A549 (cell line): ENCODE results near the gene CPZ. TPM values are rescaled to one million over a fixed set of nuclear protein-coding genes. Genes with fewer than 3 reads are reported as not detected.

Experiments
- ATAC-seq, 2 experiments: fragments of 200-7000 bp in 1 of 2; fragments of >200 bp in 1 of 2; cut with Nextera tagmentation in 1 of 2; cut with Tn5 transposase in 1 of 2; 3 replicates each; pipeline versions ENCODE4 v1.8.0 to v1.9.1; 2018 to 2020; ENCODE audit warnings: mild to moderate bottlenecking in 1 of 2, moderate library complexity in 1 of 2
- CTCF ChIA-PET: fragments of 300-600 bp; sonication (Branson Sonifier 250); formaldehyde crosslinking; extraction: SDS; loops from one replicate; lab custom pipeline; 2021; ENCODE audit warnings: antibody characterized with exemption, inconsistent platforms; lab: Yijun Ruan, JAX
- POLR2A ChIA-PET: fragments of 350-600 bp; formaldehyde crosslinking; extraction: SDS; loops from one replicate; lab custom pipeline; 2021; ENCODE audit warnings: antibody characterized with exemption, inconsistent platforms; lab: Yijun Ruan, JAX
- DNase-seq, 2 experiments: peaks; one replicate each; pipeline versions ENCODE4 v3.0.0 to v3.0.0-alpha.2; 2011 to 2016; ENCODE audit warnings: low read depth in 1 of 2, low spot score in 1 of 2
- FAIRE-seq: peaks from 2 replicates; lab custom pipeline; 2011; peaks lifted over from hg19 to GRCh38; lab: Jason Lieb, UNC
- H3K27ac ChIP-seq, 2 experiments: fragments of >200 bp; sonication (Bioruptor Twin); formaldehyde crosslinking; 3 replicates each; pipeline ENCODE4 v1.5.1; 2016 to 2017
- H3K4me1 ChIP-seq: fragments of >200 bp; sonication (Bioruptor Twin); formaldehyde crosslinking; 3 replicates; pipeline ENCODE4 v1.6.1; 2016
- H3K4me2 ChIP-seq: fragments of >200 bp; sonication (Bioruptor Twin); formaldehyde crosslinking; 3 replicates; pipeline ENCODE4 v1.6.1; 2016
- H3K4me3 ChIP-seq: fragments of >200 bp; sonication (Bioruptor Twin); formaldehyde crosslinking; 3 replicates; pipeline ENCODE4 v1.5.1; 2016
- H3K9me3 ChIP-seq: fragments of >200 bp; sonication (Bioruptor Twin); formaldehyde crosslinking; 3 replicates; pipeline ENCODE4 v1.6.1; 2016
- ATOH8 ChIP-seq: fragments of 250-450 bp; sonication (Bioruptor Pico); IDR thresholded peaks from 2 replicates; pipeline ENCODE4 v1.5.0; 2020; ENCODE audit warnings: low read depth, mild to moderate bottlenecking, moderate library complexity
- BCL3 ChIP-seq: fragments of >200 bp; sonication (Bioruptor Twin); formaldehyde crosslinking; IDR thresholded peaks from 3 replicates; pipeline ENCODE4 v1.6.1; 2016
- BHLHE40 ChIP-seq: IDR thresholded peaks from 2 replicates; pipeline ENCODE4 v1.6.1; 2012; ENCODE audit warnings: low read depth, low read length, inconsistent platforms
- CHD2 ChIP-seq: fragments of 150-350 bp; IDR thresholded peaks from 2 replicates; pipeline ENCODE4 v1.6.1; 2014; ENCODE audit warnings: low read length; ENCODE audit not compliant: partially characterized antibody
- CHD4 ChIP-seq: fragments of 200-600 bp; sonication (generic); IDR thresholded peaks from 2 replicates; pipeline ENCODE4 v1.6.1; 2016; ENCODE audit warnings: antibody characterized with exemption, mild to moderate bottlenecking, borderline replicate concordance
- E2F6 ChIP-seq: IDR thresholded peaks from 2 replicates; pipeline ENCODE4 v1.6.1; 2012; ENCODE audit warnings: low read depth, borderline replicate concordance
- EHMT2 ChIP-seq: fragments of 200-600 bp; sonication (generic); IDR thresholded peaks from 2 replicates; pipeline ENCODE4 v1.6.1; 2016; ENCODE audit warnings: antibody characterized with exemption, low read depth, mild to moderate bottlenecking, moderate library complexity
- ESRRA ChIP-seq: fragments of 150-350 bp; IDR thresholded peaks from 2 replicates; pipeline ENCODE4 v1.6.1; 2014; ENCODE audit warnings: mild to moderate bottlenecking, low read length, borderline replicate concordance
- FOSB ChIP-seq: fragments of 250-450 bp; sonication (Bioruptor Pico); IDR thresholded peaks from 2 replicates; pipeline ENCODE4 v1.5.0; 2020; ENCODE audit warnings: mild to moderate bottlenecking, moderate library complexity
- FOSL2 ChIP-seq, 2 experiments: fragments of 450-650 bp in 1 of 2; fragments of >200 bp in 1 of 2; sonication (Bioruptor Twin) in 1 of 2; formaldehyde crosslinking; IDR thresholded peaks; 2 replicates each; pipeline versions ENCODE4 v1.5.0 to v1.6.1; 2016 to 2020; ENCODE audit warnings: mild to moderate bottlenecking in 1 of 2, moderate library complexity in 1 of 2
- HDAC2 ChIP-seq: fragments of 200-600 bp; sonication (generic); IDR thresholded peaks from 2 replicates; pipeline ENCODE4 v1.6.1; 2016
- KDM1A ChIP-seq: fragments of 200-600 bp; sonication (generic); IDR thresholded peaks from 2 replicates; pipeline ENCODE4 v1.6.1; 2016; ENCODE audit warnings: low read depth, mild to moderate bottlenecking
- NFE2L2 ChIP-seq: fragments of 150-350 bp; conservative IDR thresholded peaks from 2 replicates; pipeline ENCODE4 v1.6.1; 2014; ENCODE audit warnings: low read length
- PHF8 ChIP-seq: fragments of 200-600 bp; sonication (generic); IDR thresholded peaks from 2 replicates; pipeline ENCODE4 v1.6.1; 2016; ENCODE audit warnings: low read depth, mild to moderate bottlenecking, antibody characterized with exemption, moderate library complexity, borderline replicate concordance
- RAD21 ChIP-seq, 2 experiments: fragments of >200 bp in 1 of 2; sonication (Bioruptor Twin) in 1 of 2; formaldehyde crosslinking in 1 of 2; IDR thresholded peaks in 1 of 2; conservative IDR thresholded peaks in 1 of 2; 2 replicates in 1 of 2; 3 replicates in 1 of 2; pipeline ENCODE4 v1.6.1; 2012 to 2018; ENCODE audit warnings: inconsistent platforms in 1 of 2
- RARB ChIP-seq: fragments of 250-450 bp; sonication (Bioruptor Pico); IDR thresholded peaks from 2 replicates; pipeline ENCODE4 v1.8.0; 2021; ENCODE audit warnings: mild to moderate bottlenecking, moderate library complexity
- RCOR1 ChIP-seq: fragments of 150-350 bp; IDR thresholded peaks from 2 replicates; pipeline ENCODE4 v1.6.1; 2014; ENCODE audit warnings: antibody characterized with exemption, low read length, low read depth
- SMC3 ChIP-seq: fragments of >200 bp; sonication (Bioruptor Twin); formaldehyde crosslinking; IDR thresholded peaks from 3 replicates; pipeline ENCODE4 v1.6.1; 2018; ENCODE audit warnings: inconsistent platforms
- ZSCAN20 ChIP-seq: fragments of 250-450 bp; sonication (Bioruptor Pico); IDR thresholded peaks from 2 replicates; pipeline ENCODE4 v1.8.0; 2022; ENCODE audit warnings: mild to moderate bottlenecking, moderate library complexity
- WGBS: methylation state at CpG from one replicate; pipeline ENCODE4 v1.1.6; 2017; ENCODE audit errors: missing lambda C conversion rate; 5-methylcytosine and 5-hydroxymethylcytosine counted together
- polyA plus RNA-seq, 4 experiments: library from polyadenylated mRNA; depleted of rRNA in 3 of 4; stranded (reverse); fragments of >200 nt; fragmentation: RNase III in 1 of 4; extraction: RNeasy Plus Mini Kit Qiagen cat#74134 plus additional on column Dnase treatment in 1 of 4; gene quantifications; 2 replicates in 3 of 4; 3 replicates in 1 of 4; pipeline ENCODE4 v1.2.3, GENCODE V29; 2011 to 2017

CPZ gene
- polyA plus RNA-seq, 2 of the 4 experiments (the other 2 are of a cell fraction) = 0.09 to 0.21 TPM

- CTCF ChIA-PET = interaction anchor here (1.2 to 3.0 kb wide), 4 partner anchors 12 to 114 kb away, joined by 3 to 12 read pairs (median 5); no protein-coding TSS in a partner anchor
- no peaks in the 10 kb centered on the region for H3K9me3 ChIP-seq
- no peaks in the 10 kb centered on the region for H3K4me1 ChIP-seq
- TF ChIP-seq RAD21 (conservative IDR thresholded peaks at IDR 0.05 in 1 of 2, IDR thresholded peaks at IDR 0.05 in 1 of 2) (no peak), HDAC2 (no peak), NFE2L2 (no peak), RARB (CRISPR knock-in tag) (no peak), EHMT2 (no peak), CHD4 (no peak), ATOH8 (CRISPR knock-in tag) (no peak)
- no peak overlapping the region for H3K4me2 ChIP-seq
- 7% methylated on average over 9 of the region's 9 CpGs for WGBS
- H3K27ac ChIP-seq = no peak overlapping the region
- POLR2A ChIA-PET = no interaction called here
- FAIRE-seq (no peak), DNase-seq (no peak), ATAC-seq (no peak)
- H3K4me3 ChIP-seq = no peak overlapping the region
These were observed 9.5 kb upstream of the CPZ start for GRCh38 chr4:8582941-8583654.

- CTCF ChIA-PET = interaction anchor here (1.2 to 3.0 kb wide), 4 partner anchors 10 to 24 kb away, joined by 3 to 12 read pairs (median 3); no protein-coding TSS in a partner anchor
These were observed 8.9 kb upstream of the CPZ start for GRCh38 chr4:8583655-8584025.

GRCh38 chr4:8585186-8585585, 7.4 kb upstream of the CPZ start:
- DNase-seq (no peak), FAIRE-seq (no peak), ATAC-seq (peak; percentile 41 to 59; a peak in 3 of 6 replicates)
- Histone ChIP-seq H3K27ac (no peak overlapping the region), H3K9me3 (no peaks in the 10 kb centered on the region), H3K4me2 (no peak overlapping the region), H3K4me3 (no peak overlapping the region), H3K4me1 (no peaks in the 10 kb centered on the region)
- WGBS = 10% methylated on average over 6 of the region's 6 CpGs
- TF ChIP-seq ESRRA = no peak
- TF ChIP-seq FOSB (CRISPR knock-in tag) = no peak
- TF ChIP-seq NFE2L2 = no peak
- ChIA-PET POLR2A (no interaction called here), CTCF (interaction anchor here (1.0 to 3.1 kb wide), 4 partner anchors 8 to 124 kb away, joined by 3 to 14 read pairs (median 4); no protein-coding TSS in a partner anchor)

More at GRCh38 chr4:8583655-8584025, 8.9 kb upstream of the CPZ start:
- H3K4me2 ChIP-seq = no peak overlapping the region
- no peak for DNase-seq
- H3K4me3 ChIP-seq = no peak overlapping the region
- FAIRE-seq = no peak
- TF ChIP-seq E2F6 (no peak), PHF8 (no peak), KDM1A (no peak), BCL3 (no peak), BHLHE40 (no peak), ZSCAN20 (CRISPR knock-in tag) (no peak), RCOR1 (no peak), CHD2 (no peak), FOSL2 (IDR thresholded peaks at IDR 0.05) (no peak), FOSL2 (CRISPR knock-in tag; IDR thresholded peaks at IDR 0.05) (no peak), SMC3 (no peak), RAD21 (conservative IDR thresholded peaks at IDR 0.05 in 1 of 2, IDR thresholded peaks at IDR 0.05 in 1 of 2) (no peak)
- H3K4me1 ChIP-seq = no peaks in the 10 kb centered on the region
- no peak overlapping the region for H3K27ac ChIP-seq
- ATAC-seq = no peak
- POLR2A ChIA-PET = no interaction called here
- H3K9me3 ChIP-seq = no peaks in the 10 kb centered on the region
- WGBS = 3% methylated on average over 2 of the region's 4 CpGs
